Neutrophil (primary cell): ENCODE results near the gene AREL1.

Source experiments
- H3K27ac ChIP-seq: fragments of 200-600 bp; sonication (generic); 2 replicates; pipeline ENCODE4 v1.5.1; 2016; ENCODE audit warnings: mild to moderate bottlenecking, moderate library complexity
- H3K27me3 ChIP-seq: fragments of 200-600 bp; sonication (generic); 2 replicates; pipeline ENCODE4 v1.6.0; 2016; ENCODE audit warnings: mild to moderate bottlenecking
- H3K36me3 ChIP-seq: fragments of 200-600 bp; sonication (generic); 2 replicates; pipeline ENCODE4 v1.5.1; 2017
- H3K4me1 ChIP-seq, 2 experiments: fragments of 200-600 bp in 1 of 2; sonication (generic) in 1 of 2; 1 replicate in 1 of 2; 2 replicates in 1 of 2; pipeline versions ENCODE4 v1.5.1 to v1.6.1; 2013 to 2016; ENCODE audit warnings: low read depth in 1 of 2, low read length in 1 of 2, mild to moderate bottlenecking in 1 of 2, moderate library complexity in 1 of 2; ENCODE audit not compliant: control insufficient read depth in 1 of 2, insufficient read depth in 1 of 2
- H3K4me3 ChIP-seq, 2 experiments: fragments of 200-600 bp in 1 of 2; sonication (generic) in 1 of 2; 1 replicate in 1 of 2; 2 replicates in 1 of 2; pipeline ENCODE4 v1.5.1; 2013 to 2016; ENCODE audit warnings: low read depth in 1 of 2, low read length in 1 of 2, mild to moderate bottlenecking in 1 of 2, moderate library complexity in 1 of 2
- H3K9me3 ChIP-seq: fragments of 200-600 bp; sonication (generic); 2 replicates; pipeline ENCODE4 v1.5.1; 2016
- CTCF ChIP-seq: fragments of 200-600 bp; sonication (generic); IDR thresholded peaks from 2 replicates; pipeline ENCODE4 v1.5.1; 2016; ENCODE audit warnings: antibody characterized with exemption

The AREL1 gene

GRCh38 chr14:74645756-74646470, 67.0 kb downstream of the AREL1 start:
- Histone ChIP-seq H3K9me3 (no peaks in the 10 kb centered on the region), H3K27ac (no peak overlapping the region), H3K27me3 (no peaks in the 10 kb centered on the region), H3K4me1 (no peaks in the 10 kb centered on the region), H3K4me3 (no peak overlapping the region), H3K36me3 (no peaks in the 10 kb centered on the region)
- TF ChIP-seq CTCF = no peak

GRCh38 chr14:74645244-74645643, 67.6 kb downstream of the AREL1 start:
- TF ChIP-seq CTCF = no peak
- Histone ChIP-seq H3K27me3 (no peaks in the 10 kb centered on the region), H3K9me3 (no peaks in the 10 kb centered on the region), H3K27ac (no peak overlapping the region), H3K36me3 (no peaks in the 10 kb centered on the region), H3K4me3 (no peak overlapping the region), H3K4me1 (no peaks in the 10 kb centered on the region)

GRCh38 chr14:74641601-74642391, 71.1 kb downstream of the AREL1 start:
- no peaks in the 10 kb centered on the region for H3K36me3 ChIP-seq
- no peaks in the 10 kb centered on the region for H3K4me1 ChIP-seq
- TF ChIP-seq CTCF = no peak
- no peak overlapping the region for H3K27ac ChIP-seq
- H3K4me3 ChIP-seq = no peak overlapping the region
- no peaks in the 10 kb centered on the region for H3K27me3 ChIP-seq
- no peaks in the 10 kb centered on the region for H3K9me3 ChIP-seq

GRCh38 chr14:74638966-74639365, 73.9 kb downstream of the AREL1 start:
- no peak for TF ChIP-seq CTCF
- H3K27me3 ChIP-seq = no peaks in the 10 kb centered on the region
- H3K4me3 ChIP-seq = no peak overlapping the region
- H3K27ac ChIP-seq = no peak overlapping the region
- no peaks in the 10 kb centered on the region for H3K36me3 ChIP-seq
- H3K9me3 ChIP-seq = no peaks in the 10 kb centered on the region
- no peaks in the 10 kb centered on the region for H3K4me1 ChIP-seq

- Histone ChIP-seq H3K36me3 (no peaks in the 10 kb centered on the region), H3K4me3 (no peak overlapping the region), H3K27me3 (no peaks in the 10 kb centered on the region), H3K27ac (no peak overlapping the region), H3K9me3 (no peaks in the 10 kb centered on the region), H3K4me1 (no peaks in the 10 kb centered on the region)
- no peak for TF ChIP-seq CTCF
Observed at GRCh38 chr14:74638066-74638465, 74.8 kb downstream of the AREL1 start.
